Activated T-helper 1 cell treated with anti-CD3 and anti-CD28 coated beads, Interleukin-2, amount 50 U/mL, for 16 hours (primary cell): Measurements from ENCODE around the gene OR4F6.

ENCODE experiments used
- DNase-seq, 2 donors: peaks; one replicate each; pipeline ENCODE4 v3.0.0-alpha.2; 2020; ENCODE audit warnings: low read depth in 1 of 2, low spot score in 1 of 2

OR4F6 gene

DNA sequence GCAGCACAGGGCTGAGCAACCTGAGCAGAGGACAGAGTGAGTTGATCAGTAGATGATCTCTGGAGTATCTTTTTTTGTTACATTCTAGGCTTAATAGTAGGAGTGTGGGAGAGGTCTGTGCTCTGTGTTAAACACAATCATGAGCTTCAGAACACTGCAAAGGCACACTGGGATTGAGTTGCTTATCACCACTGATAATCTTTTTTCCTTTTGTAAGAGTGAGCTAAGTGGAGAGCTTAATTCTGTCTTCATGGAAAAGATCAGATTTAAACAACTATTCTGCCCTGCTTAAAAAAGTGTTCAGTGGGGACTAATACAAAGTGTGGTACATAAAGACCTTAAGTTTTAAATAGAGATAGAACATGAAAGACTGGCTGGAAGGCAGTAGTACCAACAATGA, 1.1 kb downstream of the OR4F6 start:
- DNase-seq, result no peak

DNA sequence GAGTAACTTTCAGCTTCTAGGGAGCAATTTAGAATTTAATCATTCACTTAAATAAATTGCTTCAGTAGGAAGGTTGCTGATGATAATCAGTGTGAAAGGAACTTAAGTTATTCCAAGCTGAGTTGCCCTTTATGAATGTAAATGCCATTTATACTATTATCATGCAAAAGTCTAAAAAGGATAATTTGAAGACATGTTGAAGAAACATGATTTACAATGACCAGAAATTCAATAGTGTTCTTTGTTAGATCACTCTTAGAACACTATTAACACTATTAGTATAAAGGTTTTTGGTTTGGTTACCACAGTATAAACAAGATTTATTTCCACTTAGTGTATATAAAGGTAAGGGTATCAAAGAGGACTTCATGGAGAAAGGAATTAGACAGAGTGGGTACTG, 1.6 kb downstream of the OR4F6 start:
- no peak for DNase-seq

DNA sequence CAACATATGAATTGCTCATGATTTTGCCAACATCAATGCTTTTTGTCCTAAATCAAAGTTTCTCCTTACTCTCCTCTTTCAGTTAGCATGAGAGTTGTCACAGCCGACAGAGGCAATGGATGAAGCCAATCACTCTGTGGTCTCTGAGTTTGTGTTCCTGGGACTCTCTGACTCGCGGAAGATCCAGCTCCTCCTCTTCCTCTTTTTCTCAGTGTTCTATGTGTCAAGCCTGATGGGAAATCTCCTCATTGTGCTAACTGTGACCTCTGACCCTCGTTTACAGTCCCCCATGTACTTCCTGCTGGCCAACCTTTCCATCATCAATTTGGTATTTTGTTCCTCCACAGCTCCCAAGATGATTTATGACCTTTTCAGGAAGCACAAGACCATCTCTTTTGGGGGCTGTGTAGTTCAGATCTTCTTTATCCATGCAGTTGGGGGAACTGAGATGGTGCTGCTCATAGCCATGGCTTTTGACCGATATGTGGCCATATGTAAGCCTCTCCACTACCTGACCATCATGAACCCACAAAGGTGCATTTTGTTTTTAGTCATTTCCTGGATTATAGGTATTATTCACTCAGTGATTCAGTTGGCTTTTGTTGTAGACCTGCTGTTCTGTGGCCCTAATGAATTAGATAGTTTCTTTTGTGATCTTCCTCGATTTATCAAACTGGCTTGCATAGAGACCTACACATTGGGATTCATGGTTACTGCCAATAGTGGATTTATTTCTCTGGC, 2.5 kb downstream of the OR4F6 start:
- DNase-seq, result no peak

DNA sequence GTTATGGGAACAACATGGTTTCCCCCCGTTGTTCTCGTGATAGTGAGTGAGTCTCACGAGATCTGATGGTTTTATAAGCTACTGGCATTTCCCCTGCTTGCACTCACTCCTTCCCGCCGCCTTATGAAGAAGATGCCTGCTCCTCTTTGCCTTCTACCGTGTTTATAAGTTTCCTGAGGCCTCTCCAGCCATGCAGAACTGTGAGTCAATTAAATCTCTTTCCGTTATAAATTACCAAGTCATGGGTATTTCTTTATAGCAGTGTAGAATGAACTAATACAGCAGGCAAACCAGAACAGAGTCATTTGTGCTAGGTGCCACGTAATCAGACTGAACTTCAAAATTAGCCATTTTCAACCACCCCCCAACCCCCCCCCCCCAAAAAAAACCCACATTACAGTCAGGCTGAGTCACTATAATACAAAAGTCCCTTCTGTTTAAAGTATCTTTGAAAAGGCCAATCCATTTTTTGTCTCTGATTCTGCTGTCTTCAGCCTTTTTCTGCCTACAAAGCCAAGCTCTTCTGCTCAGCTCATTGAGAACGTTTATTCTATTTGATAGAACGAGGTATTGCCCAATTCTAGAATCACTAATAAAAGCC, 4.1 kb downstream of the OR4F6 start:
- DNase-seq, result no peak

DNA sequence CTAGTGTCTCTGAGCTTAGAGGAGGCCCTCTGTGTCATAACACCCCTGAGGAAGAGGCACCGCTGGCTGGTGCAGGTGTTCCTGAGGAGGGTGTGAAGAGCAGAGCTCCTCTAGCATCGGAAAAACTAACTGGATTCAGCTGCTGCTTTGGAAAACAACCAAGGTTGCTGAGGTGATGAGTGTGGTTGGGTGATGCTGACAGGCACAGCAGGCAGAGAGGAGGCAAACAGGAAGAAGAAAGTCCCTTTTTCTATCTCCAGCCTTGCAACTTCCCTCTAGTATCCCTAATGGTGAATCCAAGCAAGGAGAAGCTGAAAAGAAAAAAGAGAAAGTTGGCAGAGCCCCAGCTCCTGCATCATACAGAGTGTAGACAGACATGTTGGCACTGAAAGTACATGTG, 4.9 kb downstream of the OR4F6 start:
- DNase-seq, result no peak

DNA sequence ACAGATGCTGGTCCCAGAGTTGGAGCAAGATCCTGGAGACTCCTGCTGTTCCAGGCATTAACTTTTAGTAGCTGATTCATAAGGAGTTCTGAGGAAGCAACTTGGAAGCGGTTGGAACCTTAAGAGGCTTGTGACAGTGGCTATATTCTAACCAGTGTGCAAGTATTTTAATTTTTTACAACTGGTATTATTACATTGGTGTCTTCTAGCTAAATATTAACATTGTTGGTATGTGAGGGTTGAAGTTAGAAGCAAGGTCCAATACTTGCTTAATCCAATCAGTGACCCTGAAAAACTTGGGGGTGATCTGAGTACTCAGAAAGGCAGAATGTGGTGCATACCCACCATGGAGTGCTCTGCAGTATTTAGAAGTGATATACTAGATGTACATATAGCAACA, 7.1 kb downstream of the OR4F6 start:
- no peak for DNase-seq

DNA sequence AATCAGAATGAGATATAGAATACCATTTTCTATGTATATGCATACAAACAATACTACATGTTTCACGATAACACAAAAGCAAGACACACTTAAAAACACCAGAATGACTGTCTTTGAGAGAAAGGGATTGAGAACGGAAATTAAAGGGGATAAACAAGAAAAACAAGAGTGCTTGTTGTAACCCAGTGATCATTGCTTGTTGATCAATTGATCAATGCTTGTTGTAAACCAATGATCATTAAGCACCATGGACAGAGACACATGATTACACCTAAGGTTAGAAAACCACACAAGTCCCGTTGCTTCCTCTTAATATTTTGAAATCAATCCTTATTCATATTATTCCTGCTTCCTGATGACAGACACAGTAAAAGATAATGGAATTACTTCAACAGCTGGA, 7.6 kb downstream of the OR4F6 start:
- no peak for DNase-seq

DNA sequence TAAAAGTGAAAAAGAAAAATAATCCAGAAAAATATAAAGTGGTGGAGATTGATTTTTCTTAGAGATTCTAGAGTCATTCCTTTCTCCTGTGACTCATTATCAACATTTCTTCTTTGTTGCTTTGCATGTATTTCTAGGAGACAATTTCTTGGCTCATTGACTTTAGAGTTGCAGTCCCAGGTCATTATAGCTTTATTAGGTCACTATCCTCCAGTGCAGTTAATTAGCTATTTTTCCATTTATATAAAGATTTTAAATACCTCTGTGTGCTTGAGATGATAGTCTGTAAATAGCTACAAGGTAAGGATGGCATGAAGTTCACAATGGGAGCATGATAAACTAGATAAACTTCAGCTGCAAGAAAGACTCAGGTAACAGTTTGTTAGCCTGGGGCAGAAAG, 8.6 kb downstream of the OR4F6 start, which contains the start of gene OR4F15:
OR4F15 (plus strand) TSS at position 301 of the 400 bp plus-strand sequence. CDS start 5,985 bp downstream, outside the sequence.
- no peak for DNase-seq

DNA sequence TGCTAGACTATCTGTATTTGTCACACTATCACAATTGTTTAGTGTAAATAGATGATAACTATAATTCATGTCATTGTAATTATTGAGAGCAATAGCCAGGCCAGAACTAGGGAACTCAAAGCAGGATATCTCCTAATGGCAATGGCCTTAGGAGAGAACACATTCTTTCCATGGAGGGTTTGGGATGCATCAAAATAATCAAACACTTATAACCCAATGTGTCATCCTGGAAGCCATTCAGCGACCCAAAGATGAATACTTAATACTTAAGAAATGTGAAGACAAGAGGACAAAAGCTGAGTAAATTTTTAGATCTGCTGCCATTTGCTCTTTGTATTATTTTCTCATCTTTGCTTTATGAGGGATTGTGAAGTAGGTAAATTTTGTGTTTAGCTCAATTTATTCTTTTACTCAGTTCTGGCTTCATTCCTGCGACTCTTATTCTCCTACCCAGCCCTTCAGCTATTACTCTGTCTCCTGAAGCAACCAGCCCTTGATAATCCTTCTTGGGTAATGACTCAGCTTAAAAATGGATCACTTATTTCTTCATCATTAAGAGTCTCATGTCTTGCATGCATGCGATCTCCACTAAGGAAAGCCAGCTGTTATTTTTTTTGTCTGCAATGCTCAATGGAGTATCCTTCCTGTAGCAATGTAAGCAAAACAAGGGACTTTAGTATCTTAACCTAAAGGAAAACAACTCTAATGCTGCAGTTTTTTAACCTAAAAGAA, 10.7 kb downstream of the OR4F6 start:
- DNase-seq, result no peak

DNA sequence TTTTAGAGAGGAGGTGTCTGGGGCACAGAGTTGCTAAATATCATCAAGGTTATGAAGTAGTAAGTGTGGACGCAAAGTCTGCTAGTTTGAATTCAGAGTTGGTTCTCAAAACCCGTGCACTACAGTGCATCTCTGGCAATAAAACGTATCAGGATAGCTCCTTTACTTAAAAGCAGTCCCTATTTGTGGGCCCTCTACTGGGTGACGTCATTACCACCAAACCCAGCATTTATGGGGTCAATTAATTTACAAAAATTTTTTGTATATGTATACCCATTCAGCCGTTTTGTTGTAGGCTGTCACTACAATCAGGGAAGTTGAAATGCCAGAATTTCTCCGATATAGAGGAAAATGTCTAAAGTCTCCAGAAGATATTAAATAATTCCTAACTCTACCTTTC, 17.5 kb downstream of the OR4F6 start:
- DNase-seq, result no peak

DNA sequence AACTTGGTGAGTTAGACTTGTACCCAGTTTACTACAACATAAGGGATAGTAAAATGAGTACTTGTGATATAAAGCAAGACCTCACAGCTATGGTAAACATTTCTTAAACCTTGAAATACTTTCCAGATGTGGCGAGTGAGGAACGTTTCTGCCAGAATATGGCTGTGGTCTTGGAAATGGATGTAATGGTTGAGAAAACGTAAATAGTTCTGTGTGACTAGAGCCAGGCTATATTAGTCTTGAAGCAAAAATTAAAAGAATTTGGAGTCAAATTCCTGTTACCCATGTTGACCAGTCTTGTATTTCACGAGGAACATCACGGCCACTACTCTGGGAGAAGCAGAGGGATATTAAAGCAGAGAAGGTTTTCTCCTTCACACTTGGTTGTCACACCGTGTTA, 23.9 kb downstream of the OR4F6 start:
- DNase-seq, result no peak

DNA sequence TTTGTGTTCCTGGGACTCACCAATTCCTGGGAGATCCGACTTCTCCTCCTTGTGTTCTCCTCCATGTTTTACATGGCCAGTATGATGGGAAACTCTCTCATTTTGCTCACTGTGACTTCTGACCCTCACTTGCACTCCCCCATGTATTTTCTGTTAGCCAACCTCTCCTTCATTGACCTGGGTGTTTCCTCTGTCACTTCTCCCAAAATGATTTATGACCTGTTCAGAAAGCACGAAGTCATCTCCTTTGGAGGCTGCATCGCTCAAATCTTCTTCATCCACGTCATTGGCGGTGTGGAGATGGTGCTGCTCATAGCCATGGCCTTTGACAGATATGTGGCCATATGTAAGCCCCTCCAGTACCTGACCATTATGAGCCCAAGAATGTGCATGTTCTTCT, 25.5 kb downstream of the OR4F6 start:
- DNase-seq, result no peak

DNA sequence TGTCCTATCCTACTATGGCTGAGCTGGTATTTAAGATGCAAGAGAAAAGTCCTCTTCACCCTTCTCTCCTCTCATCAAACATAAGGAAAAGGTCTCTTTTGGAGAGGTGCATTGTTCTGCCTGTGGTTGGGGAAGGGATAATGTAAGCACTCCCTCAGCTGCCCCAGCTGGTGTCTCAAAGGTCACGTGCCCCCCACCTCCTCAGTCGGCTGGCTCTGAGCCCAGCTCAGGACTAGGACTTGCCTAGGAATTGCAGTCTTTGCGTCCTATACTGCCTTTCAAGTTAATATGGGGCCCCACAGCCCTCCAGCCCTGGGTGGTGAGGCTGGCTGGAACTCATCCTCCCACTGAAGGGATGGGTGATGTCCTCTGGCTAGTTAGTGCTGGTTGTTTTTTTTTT, 38.3 kb downstream of the OR4F6 start:
- DNase-seq, result no peak

DNA sequence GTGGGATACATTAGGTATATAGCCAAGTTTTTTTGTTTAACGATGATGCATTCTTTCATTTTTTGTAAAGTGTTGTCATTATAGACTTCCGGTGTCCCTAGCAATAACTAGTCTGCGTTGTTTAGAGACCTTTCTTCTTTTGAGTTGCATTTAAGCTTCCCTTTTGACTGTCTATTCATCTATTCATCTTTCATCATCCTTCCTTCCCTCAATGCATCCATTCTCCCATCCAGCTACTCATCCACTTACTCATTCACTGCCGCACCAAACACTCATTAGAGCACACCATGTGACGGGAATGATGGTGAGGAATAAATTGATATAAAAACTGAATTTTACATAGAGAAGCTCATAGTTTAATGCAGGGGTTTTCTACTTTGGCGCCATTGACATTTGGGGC, 41.6 kb downstream of the OR4F6 start:
- DNase-seq, result no peak

DNA sequence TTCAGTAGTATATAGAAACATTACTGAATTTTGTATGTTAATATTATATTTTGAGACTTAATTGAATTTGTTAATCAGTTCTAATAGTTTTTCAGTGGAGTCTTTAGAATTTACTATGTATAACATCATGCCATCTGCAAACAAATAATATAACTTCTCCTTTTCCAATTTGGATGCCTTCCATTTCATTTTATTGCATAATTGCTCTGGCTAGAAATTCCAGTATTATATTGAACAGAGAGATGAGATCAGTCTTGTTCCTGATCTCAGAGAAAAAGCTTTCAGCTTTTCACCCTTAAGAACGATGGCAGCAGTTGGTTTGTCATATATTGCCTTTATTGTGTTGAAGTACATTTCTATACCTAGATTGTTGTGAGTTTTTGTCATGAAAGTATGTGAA, 49.0 kb downstream of the OR4F6 start:
- no peak for DNase-seq
